LNCaP clone FGC (cell line): ENCODE results near the gene B3GNT3.

ENCODE experiments used
- DNase-seq: peaks from one replicate; pipeline ENCODE4 v3.0.0-alpha.2; 2011; ENCODE audit warnings: low read depth
- H3K4me3 ChIP-seq: 2 replicates; pipeline ENCODE4 v1.5.1; 2011; ENCODE audit warnings: mild to moderate bottlenecking, low read depth, low read length, control low read depth
- CTCF ChIP-seq: IDR thresholded peaks from 2 replicates; pipeline ENCODE4 v1.5.1; 2012; ENCODE audit warnings: mild to moderate bottlenecking; ENCODE audit not compliant: control insufficient read depth, insufficient read depth; ENCODE audit errors: extremely low read depth

B3GNT3 gene

DNA sequence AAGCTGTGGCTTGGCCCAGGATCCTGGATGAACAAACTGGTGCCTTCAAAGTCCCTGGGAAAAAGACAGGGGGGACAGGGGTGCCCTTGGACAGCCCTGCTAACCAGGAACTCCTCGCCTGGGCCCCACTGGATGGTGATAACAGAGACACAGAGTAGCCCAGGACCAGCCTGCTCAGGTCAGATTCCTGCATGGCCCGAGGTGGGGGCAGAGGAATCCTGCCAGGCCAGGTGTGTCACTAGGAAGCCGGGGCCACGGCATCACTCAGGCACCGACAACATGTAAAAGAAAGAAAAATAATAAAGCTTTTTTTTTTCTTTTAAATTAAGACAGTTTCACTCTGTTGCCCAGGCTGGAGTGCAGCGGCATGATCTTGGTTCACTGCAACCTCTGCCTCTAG lies 59.1 kb downstream of the B3GNT3 start:
- DNase-seq: no peak
- TF ChIP-seq CTCF: no peak
- no peak overlapping the region for H3K4me3 ChIP-seq

- DNase-seq: no peak
- peak; percentile 99 for TF ChIP-seq CTCF
- H3K4me3 ChIP-seq: no peak overlapping the region
Measured at GRCh38 chr19:17855280-17856152, 60.6 kb downstream of the B3GNT3 start.

DNA sequence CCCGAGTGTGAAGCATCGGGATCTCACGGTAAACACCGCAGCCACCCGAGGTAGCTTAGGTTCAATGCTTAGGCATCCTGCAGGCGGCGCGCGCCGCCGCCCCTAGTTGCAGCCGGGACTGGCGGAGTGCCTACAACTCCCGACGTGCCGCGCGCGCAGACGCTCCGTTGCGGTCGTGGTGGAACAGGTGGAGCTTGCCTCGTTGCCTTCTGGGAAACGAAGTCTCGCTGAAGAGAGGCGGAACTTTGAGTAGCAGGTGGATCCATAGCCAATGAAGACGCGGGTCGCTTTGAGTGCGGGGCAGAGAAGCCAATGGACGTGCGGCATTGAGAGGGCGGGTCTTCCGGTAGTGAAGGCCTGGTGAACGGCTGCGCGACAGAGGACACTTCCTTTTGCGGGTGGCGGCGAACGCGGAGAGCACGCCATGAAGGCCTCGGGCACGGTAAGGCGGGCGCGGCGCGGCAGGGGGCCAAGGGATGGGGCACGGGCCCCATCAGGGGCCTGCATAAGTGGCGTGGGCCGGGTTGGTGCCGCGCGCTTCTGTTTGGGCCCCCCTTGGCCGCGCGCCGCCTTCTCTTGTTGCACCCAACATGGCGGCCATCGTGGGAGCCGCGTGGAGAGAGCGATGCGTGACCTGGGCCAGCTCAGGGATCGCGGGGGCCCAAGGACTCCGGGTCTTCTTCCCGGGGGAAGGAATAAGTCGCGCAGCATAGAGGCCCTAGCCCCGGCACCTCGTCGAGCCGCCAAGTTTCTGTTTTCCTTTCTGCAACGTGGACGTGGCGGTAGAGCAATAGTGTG lies 64.8 kb downstream of the B3GNT3 start, which contains the start of gene RPL18A:
TSS of gene RPL18A (plus strand) at position 378 of the 798 bp plus-strand sequence. CDS start at position 425, 47 bp downstream.
- H3K4me3 ChIP-seq: peak within 1 kb of the TSS; percentile 80
- DNase-seq: peak; percentile 100
- TF ChIP-seq CTCF: peak; percentile 90

- no peak for DNase-seq
- TF ChIP-seq CTCF: no peak
Measured at GRCh38 chr19:17860331-17860992, 65.5 kb downstream of the B3GNT3 start.

DNA sequence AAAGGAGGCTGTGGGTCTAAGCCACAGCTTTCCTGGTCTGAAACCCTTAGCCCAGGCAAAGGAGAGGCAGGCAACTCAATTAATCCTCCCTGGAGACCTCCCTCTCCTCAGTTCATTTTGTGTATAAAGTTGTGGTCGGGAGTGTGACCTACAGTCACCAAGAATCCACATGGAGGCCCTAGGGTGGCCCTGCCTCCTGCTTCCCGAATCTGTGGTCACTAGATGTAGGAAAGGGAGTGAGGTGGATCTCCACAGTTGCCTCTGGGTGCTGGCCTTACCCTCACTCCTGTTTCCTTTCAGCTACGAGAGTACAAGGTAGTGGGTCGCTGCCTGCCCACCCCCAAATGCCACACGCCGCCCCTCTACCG lies 66.0 kb downstream of the B3GNT3 start:
- no peak for DNase-seq
- TF ChIP-seq CTCF: no peak
- H3K4me3 ChIP-seq: peak overlapping the region; percentile 80

More at GRCh38 chr19:17860331-17860992, 65.5 kb downstream of the B3GNT3 start:
- peak overlapping the region; percentile 80 for H3K4me3 ChIP-seq

- H3K4me3 ChIP-seq: peak overlapping the region; percentile 80
- DNase-seq: no peak
- no peak for TF ChIP-seq CTCF
Measured at GRCh38 chr19:17861542-17862402, 66.8 kb downstream of the B3GNT3 start.
